ENCODE data around the gene CX3CL1. TPM values are rescaled to one million over a fixed set of nuclear protein-coding genes. Genes with fewer than 3 reads are reported as not detected.

CX3CL1 gene
- total and polyA plus RNA-seq, 2 donors (not counting 3 experiments of a cell fraction or from before 2014, with no cell fraction given), result 2.0 to 2.3 TPM

DNA sequence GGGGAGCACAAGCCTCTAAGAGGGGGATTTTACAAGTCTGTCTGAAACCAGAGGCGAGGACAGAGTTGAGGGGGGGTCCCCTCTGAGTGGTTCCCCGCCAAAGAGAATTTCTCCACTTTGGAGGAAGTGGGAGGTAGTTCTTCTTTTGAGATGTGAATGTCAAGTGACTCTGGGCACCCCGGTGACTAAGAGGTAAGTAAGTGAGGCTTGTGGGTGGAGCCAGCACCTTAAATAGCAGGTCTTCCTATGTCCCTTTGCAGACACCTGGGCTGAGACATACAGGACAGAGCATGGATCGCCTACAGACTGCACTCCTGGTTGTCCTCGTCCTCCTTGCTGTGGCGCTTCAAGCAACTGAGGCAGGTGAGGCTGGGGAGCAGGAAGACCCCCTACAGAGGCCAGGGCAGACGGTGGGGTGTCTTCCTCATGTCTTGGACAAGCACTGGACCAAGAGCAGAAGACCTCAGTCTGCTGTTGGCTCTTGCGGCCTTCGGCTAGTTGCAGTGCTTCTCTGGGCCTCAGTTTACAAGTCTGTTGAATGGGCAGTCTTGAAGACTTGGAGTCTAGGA lies 13.7 kb upstream of the CX3CL1 start, which contains the start of gene CCL22:
CCL22 (plus strand) TSS at position 257 of the 569 bp plus-strand sequence; CDS start at position 291, 34 bp downstream.
- Histone ChIP-seq H3K36me3 (ENCODE audit: control insufficient read depth in 2 of 2, extremely low read depth in 1 of 2, insufficient read depth in 2 of 2, low read length in 2 of 2) (no peaks in the 10 kb centered on the region), H3K4me1 (ENCODE audit: control insufficient read depth, extremely low read depth, insufficient read depth, low read length) (no peaks in the 10 kb centered on the region), H4K20me1 (replicated peaks; ENCODE audit: control insufficient read depth, extremely low read depth, insufficient read depth, low read length) (no peaks in the 10 kb centered on the region), H3K27ac (ENCODE audit: insufficient read depth, low read depth, low read length) (no peak within 1 kb of the TSS), H3K4me3 (replicated peaks in 1 of 3; ENCODE audit: insufficient read depth in 1 of 3, low read depth in 1 of 3, low read length in 3 of 3) (no peak within 1 kb of the TSS), H3K79me2 (ENCODE audit: control insufficient read depth, insufficient read depth, low read length) (no peaks in the 10 kb centered on the region), H3K4me2 (ENCODE audit: insufficient read depth, low read length) (no peak within 1 kb of the TSS), H3K27me3 (ENCODE audit: control insufficient read depth in 2 of 2, insufficient read depth in 2 of 2, low read length in 2 of 2) (peaks cover 0 to 1% of the 10 kb centered on the region in 2 experiments), H2AFZ (ENCODE audit: low read depth, low read length) (no peak within 1 kb of the TSS), H3K9me1 (replicated peaks; ENCODE audit: control insufficient read depth, extremely low read depth, insufficient read depth, low read length) (no peaks in the 10 kb centered on the region), H3K9me3 (replicated peaks; ENCODE audit: control insufficient read depth, insufficient read depth, low read length) (no peaks in the 10 kb centered on the region), H3K9ac (replicated peaks; ENCODE audit: extremely low read depth, insufficient read depth, low read length) (no peak within 1 kb of the TSS)
- DNase-seq (ENCODE audit: low read depth, low spot score), result no peak
- intact Hi-C loops (cut with micrococcal nuclease) (no loop called here), dilution Hi-C loops (cut with MboI; ENCODE audit: extremely low pct_ligation_motif_present, low sequenced_read_pairs) (no loop called here)
- BruUV-seq (replicated peaks), result no TSS peak
- FAIRE-seq, result no peak
- CTCF ChIA-PET, result no interaction called here
- TF ChIP-seq JUN (IDR thresholded peaks at IDR 0.05; ENCODE audit: borderline replicate concordance, insufficient read depth, insufficient read length, low read depth) (no peak), CTCF (IDR thresholded peaks at IDR 0.05; ENCODE audit: extremely low read depth in 1 of 2, insufficient read depth in 1 of 2, low read depth in 1 of 2, low read length in 2 of 2) (no peak), POLR2AphosphoS5 (IDR thresholded peaks at IDR 0.05; ENCODE audit: insufficient read depth, low read depth, low read length) (no peak), MYC (IDR thresholded peaks at IDR 0.05; ENCODE audit: low read depth, low read length) (no peak), EZH2 (IDR thresholded peaks at IDR 0.05; ENCODE audit: borderline replicate concordance, low read depth, low read length, severe bottlenecking) (no peak), FOS (IDR thresholded peaks at IDR 0.05; ENCODE audit: borderline replicate concordance, insufficient read depth, low read length) (no peak)
- POLR2A ChIA-PET, result no interaction called here

Data from endothelial cell of umbilical vein (primary cell).